NCI-H748 (cell line): ENCODE data around the gene PANK3.
"Not testable (repeated sequence)": the region's sequence is repeated elsewhere in the genome, so short reads cannot be mapped to it uniquely, and the experiment has no call there.

ENCODE experiments used
- DNase-seq: peaks from one replicate; lab custom pipeline; 2025; ENCODE audit not compliant: unreplicated experiment; lab: John Stamatoyannopoulos, UW

PANK3 gene

DNA sequence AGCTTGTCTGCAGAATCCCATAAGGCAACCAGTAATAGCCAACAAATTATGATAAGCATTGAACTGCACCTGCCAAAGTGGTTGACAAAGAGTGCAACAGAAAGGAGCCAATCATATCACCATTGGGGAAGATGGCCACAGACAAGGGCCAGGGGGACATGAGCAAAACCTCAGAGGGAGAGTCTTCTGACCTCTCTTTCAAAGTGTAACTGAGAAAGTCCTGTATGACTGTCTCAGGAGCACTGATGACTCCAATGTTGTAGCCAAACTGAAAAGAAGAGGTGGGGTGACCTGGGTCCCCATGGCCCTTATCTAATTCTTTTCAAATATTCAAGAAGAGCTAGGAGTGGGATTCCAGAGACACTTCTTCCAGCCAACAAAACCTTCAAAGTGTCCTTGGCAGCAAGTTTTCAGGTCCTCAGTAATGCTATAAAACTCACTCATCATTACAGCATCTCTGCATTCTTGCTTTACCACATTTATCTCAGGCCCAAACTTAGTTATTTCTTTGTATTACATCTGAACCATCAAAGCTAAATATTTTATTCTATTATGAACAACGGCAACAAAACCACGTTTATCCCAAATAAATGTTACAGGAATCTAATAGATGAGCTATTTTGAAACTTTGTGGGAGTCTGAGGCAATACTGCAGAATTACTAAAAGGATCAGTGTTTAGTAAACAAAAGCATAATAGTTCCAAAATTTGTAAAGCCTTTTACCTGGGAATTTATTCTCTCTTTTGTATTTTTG lies 25.6 kb downstream of the PANK3 start:
- no peak for DNase-seq

- DNase-seq: no peak
Measured at GRCh38 chr5:168552146-168552545, 27.0 kb downstream of the PANK3 start.

DNA sequence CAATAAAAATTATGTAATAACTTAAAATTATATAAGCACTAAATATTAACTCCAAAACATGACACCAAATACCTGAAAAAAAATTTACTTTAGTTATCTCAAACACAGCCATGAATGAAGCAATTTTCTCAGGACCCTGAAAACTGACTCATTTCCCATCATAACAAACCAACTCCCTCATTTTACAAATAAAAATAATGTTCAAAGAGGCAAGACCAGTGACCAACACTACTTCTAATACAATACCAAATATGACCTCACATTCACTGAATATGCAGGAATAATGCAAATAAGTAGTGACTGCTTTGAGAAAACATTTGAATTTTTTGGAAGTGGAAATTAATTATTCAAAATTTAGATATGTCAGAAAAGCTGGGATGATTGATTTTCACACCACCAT lies 28.5 kb downstream of the PANK3 start:
- DNase-seq: no peak

GRCh38 chr5:168549554-168549953 lies 29.6 kb downstream of the PANK3 start:
- no peak for DNase-seq

DNA sequence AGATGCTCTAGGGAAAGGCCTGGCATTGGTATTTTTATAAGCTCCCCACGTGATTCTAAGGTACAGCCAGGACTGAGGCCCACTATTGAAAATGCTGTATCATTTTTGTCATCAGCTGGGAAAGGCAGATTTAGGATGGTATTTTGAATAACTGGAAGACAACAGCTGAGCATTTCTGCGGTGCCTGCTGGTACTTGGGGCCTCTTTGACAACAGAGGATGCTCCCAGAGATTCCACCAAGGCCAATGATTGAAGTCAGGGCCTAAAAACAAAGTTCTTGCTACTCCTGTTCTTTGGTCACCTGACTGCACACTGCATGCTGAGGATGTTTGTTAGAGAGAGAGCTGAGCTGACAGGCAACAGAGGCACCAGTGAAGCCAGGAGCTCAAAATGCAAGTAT lies 42.0 kb downstream of the PANK3 start:
- no peak for DNase-seq

GRCh38 chr5:168534351-168534750 lies 44.8 kb downstream of the PANK3 start:
- DNase-seq: not testable (repeated sequence)

- no peak for DNase-seq
Measured at GRCh38 chr5:168531987-168532864, 46.9 kb downstream of the PANK3 start.

DNA sequence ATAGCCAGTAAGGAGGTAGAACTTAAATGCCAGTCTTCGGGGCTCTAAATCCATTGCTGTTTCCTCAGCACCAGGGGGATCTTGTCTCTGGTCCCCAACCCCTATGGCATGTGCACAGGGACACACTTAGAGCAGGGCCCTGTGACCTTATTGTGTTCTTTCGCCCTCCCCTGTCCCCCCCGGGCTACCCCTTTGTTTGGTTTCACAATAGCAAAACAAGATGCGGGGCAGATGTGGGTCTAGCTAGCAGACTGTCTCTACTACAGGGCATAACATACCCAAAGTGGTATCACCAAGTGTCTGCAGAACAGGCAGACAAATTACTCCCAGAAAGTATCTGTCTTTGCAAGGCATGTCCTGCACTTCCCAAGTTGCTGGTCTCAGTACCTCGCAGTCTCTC lies 48.0 kb downstream of the PANK3 start:
- DNase-seq: no peak

GRCh38 chr5:168530621-168531150 lies 48.5 kb downstream of the PANK3 start:
- no peak for DNase-seq

DNA sequence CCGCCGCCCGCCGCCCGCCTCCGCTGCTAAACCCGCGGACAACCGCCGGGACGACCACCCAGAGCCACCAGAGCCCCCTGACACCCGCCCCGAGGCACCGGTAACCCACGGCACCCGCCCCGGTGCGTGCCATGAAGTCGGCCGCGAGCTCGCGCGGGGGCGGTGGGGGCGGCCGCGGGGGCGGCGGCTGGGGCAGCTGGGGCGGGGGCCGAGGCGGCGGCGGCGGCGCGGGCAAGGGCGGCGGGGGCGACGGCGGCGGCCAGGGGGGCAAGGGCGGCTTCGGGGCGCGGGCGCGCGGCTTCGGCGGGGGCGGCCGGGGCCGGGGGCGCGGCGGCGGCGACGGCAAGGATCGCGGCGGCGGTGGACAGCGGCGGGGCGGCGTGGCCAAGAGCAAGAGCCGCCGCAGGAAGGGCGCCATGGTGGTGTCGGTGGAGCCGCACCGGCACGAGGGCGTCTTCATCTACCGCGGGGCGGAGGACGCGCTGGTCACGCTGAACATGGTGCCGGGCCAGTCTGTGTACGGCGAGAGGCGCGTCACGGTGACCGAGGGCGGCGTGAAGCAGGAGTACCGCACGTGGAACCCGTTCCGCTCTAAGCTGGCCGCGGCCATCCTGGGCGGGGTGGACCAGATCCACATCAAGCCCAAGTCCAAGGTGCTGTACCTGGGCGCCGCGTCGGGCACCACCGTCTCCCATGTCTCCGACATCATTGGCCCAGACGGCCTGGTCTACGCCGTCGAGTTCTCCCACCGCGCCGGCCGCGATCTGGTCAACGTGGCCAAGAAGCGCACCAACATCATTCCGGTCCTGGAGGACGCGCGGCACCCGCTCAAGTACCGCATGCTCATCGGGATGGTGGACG lies 49.6 kb downstream of the PANK3 start:
- peak; percentile 52 for DNase-seq

- DNase-seq: peak; percentile 79
Measured at GRCh38 chr5:168528521-168529373, 50.4 kb downstream of the PANK3 start, which contains the start of gene FBLL1. TSS of gene FBLL1 (plus strand) at chr5:168529305. CDS start at chr5:168529505, 200 bp downstream.

DNA sequence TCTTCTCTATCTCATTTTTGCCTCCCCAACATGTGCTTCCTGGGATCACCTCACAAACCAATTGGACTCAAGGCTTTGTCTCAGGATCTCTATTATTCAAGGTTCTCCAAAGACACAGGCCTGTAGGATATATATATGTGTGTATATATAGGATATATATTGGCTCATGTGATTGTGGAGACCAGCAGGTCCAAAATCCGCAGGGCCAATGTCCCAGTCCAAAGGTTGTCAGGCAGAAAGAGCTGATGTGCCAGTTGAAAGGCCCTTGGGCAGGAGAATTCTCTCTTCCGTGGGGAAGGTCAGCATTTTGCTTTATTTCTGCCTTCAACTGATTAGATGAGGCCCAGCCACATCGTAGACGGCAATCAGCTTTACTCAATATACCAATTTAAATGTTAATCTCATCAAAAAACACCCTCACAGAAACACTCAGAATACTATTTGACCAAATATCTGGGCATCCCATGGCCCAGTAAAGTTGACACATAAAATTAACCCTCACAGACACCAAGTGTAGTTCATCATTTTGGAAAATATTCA lies 51.3 kb downstream of the PANK3 start:
- DNase-seq: no peak

GRCh38 chr5:168525856-168526255 lies 53.3 kb downstream of the PANK3 start:
- DNase-seq: no peak

DNA sequence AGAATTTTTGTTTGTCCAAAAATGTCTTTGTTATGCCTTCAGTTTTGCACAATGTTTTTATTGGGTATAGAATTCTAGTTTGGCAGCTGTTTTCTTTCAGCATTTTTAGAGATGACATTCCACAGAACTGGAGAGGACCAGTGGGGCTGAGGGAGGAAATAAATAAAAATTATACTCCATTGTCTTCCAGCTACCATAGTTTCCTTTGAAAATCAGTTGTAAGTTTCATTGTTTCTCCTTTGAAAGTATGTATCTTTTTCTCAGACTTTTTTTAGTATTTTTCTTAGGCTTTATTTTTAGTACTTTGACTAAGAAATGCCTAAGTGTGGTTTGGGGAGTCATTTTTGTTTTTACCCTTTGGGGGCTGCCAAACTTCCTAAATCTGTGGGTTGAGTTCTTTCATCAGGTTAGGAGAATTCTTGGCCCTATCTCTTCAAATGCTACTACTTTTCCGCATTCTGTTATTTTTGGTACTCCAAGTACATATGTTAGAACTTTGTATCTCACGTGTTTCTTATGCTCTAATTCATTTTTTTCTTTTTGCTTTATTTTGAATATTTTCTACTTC lies 65.2 kb downstream of the PANK3 start:
- no peak for DNase-seq

DNA sequence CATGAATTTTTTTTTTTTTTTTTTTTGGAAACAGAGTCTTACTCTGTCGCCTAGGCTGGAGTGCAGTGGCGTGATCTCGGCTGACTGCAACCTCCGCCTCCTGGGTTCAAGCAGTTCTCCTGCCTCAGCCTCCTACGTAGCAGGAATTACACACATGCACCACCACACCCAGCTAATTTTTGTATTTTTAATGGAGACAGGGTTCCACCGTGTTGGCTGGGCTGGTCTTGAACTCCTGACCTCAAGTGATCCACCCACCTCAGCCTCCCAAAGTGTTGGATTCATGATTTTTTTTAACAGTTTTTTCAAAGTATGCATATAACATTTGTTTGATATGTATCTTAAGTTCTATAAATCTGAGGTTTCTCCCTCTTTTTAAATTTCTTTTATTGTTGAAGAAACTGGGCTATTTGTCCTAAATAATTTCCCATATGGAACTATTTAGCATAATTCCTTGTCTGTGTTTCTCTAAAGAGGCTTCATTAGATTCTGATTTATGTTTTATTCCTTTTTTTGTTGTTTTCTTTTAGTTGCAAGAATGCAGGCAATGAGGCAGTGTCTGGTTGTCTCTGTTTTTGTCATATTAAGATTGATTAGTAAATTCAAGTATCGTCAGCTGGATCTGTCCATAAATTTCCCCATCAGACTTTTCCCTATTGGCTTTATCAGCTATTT lies 76.5 kb downstream of the PANK3 start:
- DNase-seq: no peak
